SW 1271 (cell line): Measurements from ENCODE around the gene CKMT1A.
"Not testable (repeated sequence)": the region's sequence is repeated elsewhere in the genome, so short reads cannot be mapped to it uniquely, and the experiment has no call there.

Experiments used
- DNase-seq, 2 experiments: peaks; one replicate each; lab custom pipeline; 2025; lab: John Stamatoyannopoulos, UW

The CKMT1A gene

DNA sequence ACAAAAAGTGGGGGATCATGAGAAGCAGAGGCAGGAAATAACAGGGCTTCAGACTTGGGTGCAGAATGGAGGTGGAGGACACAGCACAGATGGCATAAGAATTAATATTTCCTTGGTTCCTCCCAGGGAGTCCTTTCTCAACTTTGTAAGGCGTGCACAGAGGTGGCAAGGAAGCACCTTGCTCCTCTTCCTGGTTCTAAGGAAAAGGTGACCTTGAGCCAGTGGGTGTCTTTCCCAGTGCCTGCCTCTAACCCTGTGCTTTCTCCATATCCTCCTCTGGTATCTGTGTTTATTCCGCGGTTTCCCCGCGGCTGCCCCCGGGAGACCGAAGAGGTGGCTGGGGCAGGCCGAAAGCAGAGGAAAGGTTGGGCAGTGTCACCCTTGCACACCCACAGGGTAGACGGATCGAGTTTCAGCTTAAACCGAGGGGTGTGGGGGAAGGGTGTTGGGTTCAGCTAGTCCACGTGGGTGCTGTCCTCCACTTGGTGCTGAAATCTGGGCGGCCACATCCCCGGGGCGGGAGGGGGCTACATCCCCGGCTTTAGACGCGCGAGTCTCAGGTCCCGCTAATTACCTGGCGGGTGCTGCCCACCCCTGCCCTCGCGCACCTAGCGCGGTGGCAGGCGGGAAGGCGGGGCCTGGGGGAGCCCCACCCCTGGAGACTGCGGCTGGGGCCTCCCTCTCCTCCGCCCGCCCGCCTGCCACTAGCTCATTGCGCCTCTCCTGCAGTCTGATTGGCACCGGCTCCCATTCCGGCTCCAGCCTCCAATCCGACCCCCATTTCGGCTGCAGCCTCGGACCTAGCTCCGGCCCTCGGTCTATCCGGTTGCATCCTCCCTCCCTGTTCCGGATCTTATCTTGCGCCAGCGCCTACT, at the start of gene CKMT1A:
Gene CKMT1A, plus strand, starts transcription at position 712 of the 875 bp plus-strand sequence. CDS start 192 bp downstream, outside the sequence.
- not testable (repeated sequence) for DNase-seq

- no peak for DNase-seq
These were observed 44.8 kb upstream of the CKMT1A start, which contains the start of gene CATSPER2 for GRCh38 chr15:43648649-43649429. Gene CATSPER2, minus strand, starts transcription at chr15:43648844. Its CDS starts 783 bp downstream, at chr15:43648061.

DNA sequence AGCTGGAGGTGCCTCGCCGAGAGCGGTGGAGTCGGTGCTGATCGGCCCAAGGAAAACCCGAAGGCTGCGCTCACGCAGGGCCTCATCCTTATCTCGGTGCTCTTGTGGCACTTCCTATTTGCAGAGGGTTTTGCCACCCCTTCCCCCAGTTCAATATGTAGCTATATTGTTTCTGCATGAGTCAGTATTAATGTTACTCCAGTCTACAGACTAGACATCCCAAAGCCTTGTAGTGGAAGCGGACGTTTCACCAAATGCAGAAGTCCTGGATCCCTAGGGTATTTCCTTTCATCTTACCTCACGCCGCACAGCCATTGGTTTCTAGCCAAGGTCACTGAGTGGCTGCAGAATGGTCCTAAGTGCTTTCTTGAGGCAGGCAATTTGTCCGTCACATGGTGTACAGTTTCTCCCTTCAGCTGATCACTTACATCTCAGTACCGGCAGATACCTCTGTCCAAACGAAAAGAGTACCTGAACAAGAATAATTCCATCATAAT, 44.2 kb upstream of the CKMT1A start:
- DNase-seq, result not testable (repeated sequence)

DNA sequence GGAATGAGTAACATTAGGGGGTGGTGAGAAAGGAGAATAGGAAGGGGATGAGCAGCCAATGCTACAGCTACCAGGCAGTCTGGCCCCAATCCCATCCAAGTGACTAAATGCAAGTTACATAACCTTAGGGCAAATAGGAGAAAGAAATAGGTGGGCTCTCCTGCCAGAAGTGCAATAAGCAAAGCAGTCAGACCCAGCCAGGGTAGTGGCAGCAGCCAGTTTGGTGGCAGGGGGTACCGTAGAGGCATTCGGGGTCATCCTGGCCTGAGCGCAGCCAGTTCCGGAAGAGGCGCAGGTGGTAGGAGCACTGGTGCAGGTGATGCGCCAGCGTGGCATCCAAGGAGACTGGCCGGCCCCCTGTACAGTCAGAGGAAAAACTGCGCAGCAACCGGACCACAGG, 33.9 kb upstream of the CKMT1A start:
- not testable (repeated sequence) for DNase-seq

GRCh38 chr15:43662293-43662692, 31.4 kb upstream of the CKMT1A start:
- not testable (repeated sequence) for DNase-seq

GRCh38 chr15:43663333-43663732, 30.3 kb upstream of the CKMT1A start:
- not testable (repeated sequence) for DNase-seq

DNA sequence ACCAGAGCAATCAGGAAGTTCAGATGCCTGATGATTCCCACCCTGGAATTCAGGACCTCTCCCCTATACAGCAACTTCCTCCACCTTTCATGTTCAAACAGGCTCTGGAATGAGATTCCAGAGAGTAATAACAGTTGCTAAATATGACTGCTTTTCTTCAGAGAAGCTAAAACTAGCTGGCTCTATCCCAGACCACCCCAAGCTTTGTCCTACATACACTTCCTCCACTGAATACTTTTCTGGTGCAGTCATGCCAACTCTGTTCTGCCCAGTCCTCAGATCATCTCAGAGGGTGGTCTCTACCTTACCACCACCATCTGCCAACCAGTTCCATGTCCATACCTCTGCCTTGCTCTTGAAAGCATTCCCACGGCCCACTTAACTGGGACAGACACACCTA, 27.5 kb upstream of the CKMT1A start:
- DNase-seq, result not testable (repeated sequence)

DNA sequence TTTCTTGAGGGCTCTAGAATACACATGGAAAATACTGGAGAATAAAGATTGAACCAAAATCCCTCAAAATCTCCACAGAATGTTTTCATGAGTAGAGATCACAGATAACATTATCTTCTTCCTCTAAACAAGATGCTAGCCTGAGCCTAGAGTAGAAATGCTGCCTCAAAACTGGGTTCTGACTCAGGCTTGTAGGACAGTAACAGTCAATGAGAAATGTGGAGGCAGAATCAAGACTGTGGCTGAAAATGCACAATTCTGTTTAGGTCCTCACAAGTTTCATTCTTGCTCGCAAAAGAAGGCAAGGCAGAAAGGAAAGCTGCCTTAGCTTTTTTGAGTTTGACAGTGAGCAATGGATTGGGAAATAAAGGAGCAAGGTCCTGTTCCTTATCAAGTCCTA, 19.5 kb upstream of the CKMT1A start:
- not testable (repeated sequence) for DNase-seq

- DNase-seq, result not testable (repeated sequence)
These were observed 3.9 kb upstream of the CKMT1A start for GRCh38 chr15:43689604-43690301.

GRCh38 chr15:43692679-43693078, 980 bp upstream of the CKMT1A start:
- DNase-seq, result not testable (repeated sequence)

DNA sequence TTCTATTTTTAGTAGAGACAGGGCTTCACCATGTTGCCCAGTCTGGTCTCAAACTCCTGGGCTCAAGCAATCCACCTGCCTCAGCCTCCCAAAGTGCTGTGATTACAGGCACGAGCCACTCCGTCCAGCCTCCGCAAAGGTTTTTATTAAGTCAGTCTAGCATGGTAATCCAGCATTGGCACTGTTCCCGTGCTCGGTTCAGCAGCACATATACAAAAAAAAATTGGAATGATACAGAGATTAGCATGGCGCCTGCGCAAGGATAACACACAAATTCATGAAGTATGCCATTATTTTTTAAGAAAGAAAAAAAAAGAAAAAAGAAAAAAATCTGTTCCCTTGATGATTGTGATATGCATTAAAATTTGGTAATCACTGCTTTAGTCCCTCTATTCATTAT, 8.5 kb downstream of the CKMT1A start:
- no peak for DNase-seq

- DNase-seq, result no peak
These were observed 9.2 kb downstream of the CKMT1A start for GRCh38 chr15:43702701-43703424.

DNA sequence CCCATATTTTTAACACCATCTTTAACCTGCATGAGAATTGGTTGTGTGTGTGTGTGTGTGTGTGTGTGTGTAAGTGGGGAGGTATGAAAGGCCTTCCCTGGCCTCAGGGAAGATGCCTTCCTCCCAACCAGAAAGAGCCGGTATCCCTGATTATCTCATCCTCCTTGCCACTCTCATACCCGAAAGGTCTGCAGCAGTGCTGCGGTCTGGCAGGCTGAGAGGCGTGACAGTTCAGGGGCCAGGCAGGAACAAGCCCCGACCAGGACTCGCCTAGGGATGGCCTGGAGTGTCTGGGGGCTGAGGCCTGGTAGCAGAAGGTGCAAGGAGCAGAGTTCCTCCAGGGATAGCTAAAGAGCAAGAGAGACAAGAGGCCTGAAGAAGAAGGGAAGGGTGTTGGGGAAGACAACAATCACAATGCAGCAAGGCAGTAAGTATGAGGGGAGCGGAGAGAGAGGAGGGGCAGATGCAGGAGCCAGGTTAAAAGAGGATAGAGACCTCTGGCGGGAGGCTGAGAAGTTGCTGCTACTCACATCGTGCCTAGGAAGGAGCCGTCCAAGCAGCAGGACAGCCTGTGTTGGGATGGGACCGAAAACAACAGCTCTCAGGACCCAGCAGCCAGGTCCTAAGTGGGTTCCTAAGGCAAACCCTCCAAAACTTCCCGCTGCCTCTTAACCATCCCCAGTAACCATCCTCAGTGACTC, 16.9 kb downstream of the CKMT1A start:
- DNase-seq, result not testable (repeated sequence)

- DNase-seq, result no peak
These were observed 29.5 kb downstream of the CKMT1A start for GRCh38 chr15:43723151-43723550.

DNA sequence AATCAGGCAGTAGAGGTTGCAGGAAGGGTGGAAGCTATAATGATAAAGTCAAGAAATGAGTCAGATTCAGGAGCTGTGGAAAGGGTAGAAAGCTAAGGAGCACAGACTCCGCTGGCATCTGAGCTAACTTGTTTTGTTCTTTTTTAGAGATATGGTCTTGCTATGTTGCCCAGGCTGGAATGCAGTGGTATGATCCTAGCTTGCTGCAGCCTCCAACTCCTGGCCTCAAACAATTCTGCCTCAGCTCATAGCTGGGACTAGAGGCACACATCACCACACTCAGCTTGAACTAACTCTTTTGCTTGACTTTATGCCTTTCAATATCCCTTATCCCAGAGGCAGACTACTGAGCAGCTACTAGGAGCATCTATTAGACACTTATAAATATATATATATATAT, 32.6 kb downstream of the CKMT1A start:
- DNase-seq, result not testable (repeated sequence)

DNA sequence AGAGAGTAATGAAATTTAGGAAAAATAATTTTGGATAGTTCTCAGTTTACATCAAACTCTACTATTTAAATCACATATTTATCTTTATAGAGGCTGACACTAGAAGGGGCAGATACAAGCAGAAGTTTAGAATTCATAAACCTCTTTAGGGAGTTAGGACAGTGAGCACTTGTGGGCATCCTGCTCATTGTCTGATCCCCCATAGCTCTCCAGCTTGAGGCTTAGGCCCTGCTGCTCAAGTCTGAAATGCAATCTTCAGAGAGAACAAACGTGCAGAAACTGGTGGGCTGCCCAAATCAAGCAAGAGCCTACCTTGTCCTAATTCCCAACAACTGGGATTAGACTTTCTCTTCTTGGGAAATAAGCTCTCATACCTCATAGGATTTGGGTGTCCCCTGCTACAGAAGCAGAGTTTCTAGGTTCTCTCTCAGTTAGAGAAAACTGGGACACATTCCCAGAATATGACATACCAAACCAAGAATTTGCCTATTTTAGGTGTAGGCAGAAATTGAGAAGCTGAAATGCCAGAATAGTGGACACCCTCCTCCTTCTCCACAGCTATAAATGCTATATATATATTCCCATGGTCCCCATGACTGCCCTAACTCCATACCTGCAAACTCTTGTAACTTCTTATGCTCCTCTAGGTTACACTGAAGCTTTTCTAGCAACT, 34.5 kb downstream of the CKMT1A start:
- DNase-seq, result not testable (repeated sequence)

DNA sequence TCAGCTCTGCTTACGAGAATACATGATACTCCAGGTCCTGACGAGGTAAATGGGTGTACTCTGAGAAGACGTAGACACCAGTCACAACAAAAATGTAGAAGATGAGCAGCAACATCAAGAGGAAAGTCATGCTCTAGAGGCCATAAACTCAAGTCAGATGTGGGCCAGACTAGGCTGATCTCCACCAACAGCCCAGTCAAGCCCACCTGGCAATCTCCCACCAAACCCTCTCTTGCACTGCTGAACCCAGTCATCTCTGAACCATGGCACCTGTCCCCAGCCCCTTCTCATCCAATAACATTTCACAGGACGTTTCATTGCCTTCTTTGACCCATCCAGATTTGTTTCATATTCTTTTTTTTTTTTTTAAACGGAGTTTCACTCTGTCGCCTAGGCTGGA, 41.8 kb downstream of the CKMT1A start:
- no peak for DNase-seq

DNA sequence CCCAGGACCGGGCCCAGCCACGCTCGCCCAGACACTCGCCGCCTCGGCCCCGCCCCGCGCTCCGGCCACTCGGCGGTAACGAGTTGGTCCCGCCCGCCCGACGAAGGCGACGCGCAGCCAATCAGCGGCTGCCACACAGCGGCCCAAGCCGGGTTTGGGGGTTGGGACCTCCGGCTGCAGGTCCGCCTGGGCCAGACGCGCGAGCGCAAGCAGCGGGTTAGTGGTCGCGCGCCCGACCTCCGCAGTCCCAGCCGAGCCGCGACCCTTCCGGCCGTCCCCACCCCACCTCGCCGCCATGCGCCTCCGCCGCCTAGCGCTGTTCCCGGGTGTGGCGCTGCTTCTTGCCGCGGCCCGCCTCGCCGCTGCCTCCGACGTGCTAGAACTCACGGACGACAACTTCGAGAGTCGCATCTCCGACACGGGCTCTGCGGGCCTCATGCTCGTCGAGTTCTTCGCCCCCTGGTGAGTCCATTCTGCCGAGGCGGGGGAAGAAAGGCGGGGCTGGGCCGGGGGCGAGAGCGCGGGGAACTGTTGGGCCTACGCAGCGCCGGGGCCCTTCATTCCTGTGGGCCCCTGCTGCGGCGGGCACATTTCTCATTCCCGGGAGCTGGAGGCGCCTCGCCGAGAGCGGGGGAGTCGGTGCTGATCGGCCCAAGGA, 52.7 kb downstream of the CKMT1A start, which contains the start of gene PDIA3:
Gene PDIA3, plus strand, starts transcription at position 194 of the 658 bp plus-strand sequence. Its CDS starts 102 bp downstream, at position 296.
- DNase-seq, result peak in 1 of 2 experiments; percentile 61

GRCh38 chr15:43746903-43747309, 53.2 kb downstream of the CKMT1A start:
- DNase-seq, result peak in 1 of 2 experiments; percentile 5
